ENCODE data around the gene ATP1A3. TPM values are rescaled to one million over a fixed set of nuclear protein-coding genes. Genes with fewer than 3 reads are reported as not detected.

Gene ATP1A3
- total and polyA plus RNA-seq, 4 donors, result 0.09 to 0.40 (median 0.13) TPM

GRCh38 chr19:41990615-41991014 lies 3.4 kb downstream of the ATP1A3 start:
- H3K27ac ChIP-seq (ENCODE audit: low read depth in 1 of 2, low read length in 1 of 2), result peak overlapping the region in 1 of 2 donors; percentile 37
- peaks cover 0 to 6% (median 0%) of the 10 kb centered on the region in 4 donors for H3K9me3 ChIP-seq (ENCODE audit: control insufficient read depth in 4 of 4, insufficient read depth in 3 of 4, low read length in 3 of 4)
- no peak for TF ChIP-seq CTCF (IDR thresholded peaks at IDR 0.05; ENCODE audit: control extremely low read depth, extremely low read depth)
- DNase-seq (no peak), ATAC-seq (ENCODE audit: insufficient read depth, low FRiP score) (no peak)
- 79 to 90% methylated on average over 2 of the region's 2 CpGs for WGBS, 2 donors
- peaks cover 0 to 6% (median 0%) of the 10 kb centered on the region in 5 donors for H3K4me1 ChIP-seq (ENCODE audit: control insufficient read depth in 5 of 5, insufficient read depth in 5 of 5, low read length in 5 of 5)
- no peaks in the 10 kb centered on the region for H3K36me3 ChIP-seq (ENCODE audit: control insufficient read depth in 4 of 4, insufficient read depth in 4 of 4, low read length in 4 of 4)
- no peak overlapping the region for H3K9ac ChIP-seq (ENCODE audit: insufficient read depth in 1 of 2, low read length in 2 of 2)
- peaks cover 4 to 32% (median 24%) of the 10 kb centered on the region in 3 donors for H3K27me3 ChIP-seq (ENCODE audit: control insufficient read depth in 3 of 3, insufficient read depth in 3 of 3, low read length in 2 of 3)
- H3K4me3 ChIP-seq, result no peak overlapping the region

- Histone ChIP-seq H3K27me3 (ENCODE audit: control insufficient read depth in 3 of 3, insufficient read depth in 3 of 3, low read length in 2 of 3) (peaks cover 2 to 27% (median 18%) of the 10 kb centered on the region in 3 donors), H3K27ac (ENCODE audit: low read depth in 1 of 2, low read length in 1 of 2) (no peak overlapping the region)
- 88 to 92% methylated on average over 4 of the region's 4 CpGs for WGBS, 2 donors
These were observed 4.0 kb downstream of the ATP1A3 start for GRCh38 chr19:41990028-41990427.

GRCh38 chr19:41988947-41989346 lies 5.1 kb downstream of the ATP1A3 start:
- WGBS, 2 donors, result 86 to 90% methylated on average over 9 of the region's 9 CpGs
- TF ChIP-seq CTCF (IDR thresholded peaks at IDR 0.05; ENCODE audit: control extremely low read depth, extremely low read depth), result no peak
- no peak overlapping the region for H3K4me3 ChIP-seq
- peaks cover 0 to 21% (median 12%) of the 10 kb centered on the region in 3 donors for H3K27me3 ChIP-seq (ENCODE audit: control insufficient read depth in 3 of 3, insufficient read depth in 3 of 3, low read length in 2 of 3)
- no peak overlapping the region for H3K27ac ChIP-seq (ENCODE audit: low read depth in 1 of 2, low read length in 1 of 2)
- H3K4me1 ChIP-seq (ENCODE audit: control insufficient read depth in 5 of 5, insufficient read depth in 5 of 5, low read length in 5 of 5), result peaks cover 0 to 6% (median 0%) of the 10 kb centered on the region in 5 donors
- H3K9me3 ChIP-seq (ENCODE audit: control insufficient read depth in 4 of 4, insufficient read depth in 3 of 4, low read length in 3 of 4), result no peaks in the 10 kb centered on the region
- ATAC-seq (ENCODE audit: insufficient read depth, low FRiP score) (no peak), DNase-seq (no peak)
- H3K36me3 ChIP-seq (ENCODE audit: control insufficient read depth in 4 of 4, insufficient read depth in 4 of 4, low read length in 4 of 4), result no peaks in the 10 kb centered on the region
- H3K9ac ChIP-seq (ENCODE audit: insufficient read depth in 1 of 2, low read length in 2 of 2), result no peak overlapping the region

More at GRCh38 chr19:41990028-41990427, 4.0 kb downstream of the ATP1A3 start:
- DNase-seq (no peak), ATAC-seq (ENCODE audit: insufficient read depth, low FRiP score) (no peak)
- Histone ChIP-seq H3K4me3 (no peak overlapping the region), H3K4me1 (ENCODE audit: control insufficient read depth in 5 of 5, insufficient read depth in 5 of 5, low read length in 5 of 5) (peaks cover 0 to 6% (median 0%) of the 10 kb centered on the region in 5 donors), H3K9ac (ENCODE audit: insufficient read depth in 1 of 2, low read length in 2 of 2) (no peak overlapping the region), H3K9me3 (ENCODE audit: control insufficient read depth in 4 of 4, insufficient read depth in 3 of 4, low read length in 3 of 4) (peaks cover 0 to 4% (median 0%) of the 10 kb centered on the region in 4 donors), H3K36me3 (ENCODE audit: control insufficient read depth in 4 of 4, insufficient read depth in 4 of 4, low read length in 4 of 4) (no peaks in the 10 kb centered on the region)
- TF ChIP-seq CTCF (IDR thresholded peaks at IDR 0.05; ENCODE audit: control extremely low read depth, extremely low read depth), result no peak

Data from lung (tissue), 12 donors.